NCI-H748 (cell line): ENCODE measurements around the gene OR13J1.
"Not testable (repeated sequence)": the region's sequence is repeated elsewhere in the genome, so short reads cannot be mapped to it uniquely, and the experiment has no call there.

Source experiments
- DNase-seq: peaks from one replicate; lab custom pipeline; 2025; ENCODE audit not compliant: unreplicated experiment; lab: John Stamatoyannopoulos, UW

The OR13J1 gene

DNA sequence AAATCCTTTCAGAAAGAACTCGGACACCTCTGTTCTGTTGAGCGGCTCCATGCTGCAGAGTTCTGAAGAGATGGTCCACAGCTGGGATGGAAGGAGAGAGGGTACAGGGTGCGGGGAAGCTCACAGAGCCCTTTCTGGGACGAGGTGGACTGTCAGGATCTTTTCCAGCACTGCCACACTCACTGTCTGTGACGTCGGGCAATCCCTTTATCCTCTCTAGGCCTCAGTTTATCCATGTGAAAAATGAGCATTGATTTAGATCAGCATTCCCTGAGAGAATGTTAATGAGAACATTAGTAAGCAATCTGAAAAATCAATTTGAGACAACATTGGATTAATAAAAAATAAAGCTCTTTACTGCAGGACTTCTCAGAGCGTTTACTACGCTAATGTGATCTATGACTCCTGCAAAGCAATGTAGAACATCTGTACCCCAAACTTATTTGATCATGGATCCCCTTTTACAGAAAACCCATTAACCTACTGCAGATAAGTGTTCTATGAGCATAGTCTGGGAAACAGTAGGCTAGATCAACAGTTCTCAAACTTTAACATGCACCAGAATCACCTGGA, at the start of gene OR13J1:
Gene OR13J1 (minus strand): TSS at position 51 of the 573 bp plus-strand sequence. CDS start 0 bp downstream, at position 51.
- no peak for DNase-seq

GRCh38 chr9:35919212-35920008, 49.2 kb upstream of the OR13J1 start:
- no peak for DNase-seq

DNA sequence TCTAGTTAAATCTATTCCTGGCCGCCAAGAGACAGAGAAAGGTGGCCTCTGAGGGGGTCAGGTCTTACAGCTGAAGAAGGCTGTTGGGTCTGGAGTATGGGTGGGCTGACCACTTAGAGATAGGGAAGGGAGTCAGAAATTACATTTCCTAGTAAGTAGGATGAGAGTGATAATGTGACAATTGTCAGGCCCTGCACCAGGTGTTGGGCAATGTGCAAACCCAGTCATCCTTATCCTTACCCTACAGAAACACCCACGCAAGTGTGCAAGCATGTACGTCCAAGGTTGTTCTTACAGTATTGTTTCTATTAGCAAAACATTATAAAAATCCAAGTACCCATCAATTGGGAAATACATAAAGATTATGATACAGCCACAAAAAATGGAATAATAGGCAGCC, 48.6 kb upstream of the OR13J1 start:
- no peak for DNase-seq

GRCh38 chr9:35917261-35917660, 47.1 kb upstream of the OR13J1 start:
- no peak for DNase-seq

GRCh38 chr9:35915681-35916294, 45.6 kb upstream of the OR13J1 start:
- DNase-seq, result no peak

GRCh38 chr9:35914301-35914807, 44.2 kb upstream of the OR13J1 start:
- no peak for DNase-seq

GRCh38 chr9:35913429-35913828, 43.2 kb upstream of the OR13J1 start:
- not testable (repeated sequence) for DNase-seq

- DNase-seq, result no peak
Observed at GRCh38 chr9:35912791-35913400, 42.7 kb upstream of the OR13J1 start.

DNA sequence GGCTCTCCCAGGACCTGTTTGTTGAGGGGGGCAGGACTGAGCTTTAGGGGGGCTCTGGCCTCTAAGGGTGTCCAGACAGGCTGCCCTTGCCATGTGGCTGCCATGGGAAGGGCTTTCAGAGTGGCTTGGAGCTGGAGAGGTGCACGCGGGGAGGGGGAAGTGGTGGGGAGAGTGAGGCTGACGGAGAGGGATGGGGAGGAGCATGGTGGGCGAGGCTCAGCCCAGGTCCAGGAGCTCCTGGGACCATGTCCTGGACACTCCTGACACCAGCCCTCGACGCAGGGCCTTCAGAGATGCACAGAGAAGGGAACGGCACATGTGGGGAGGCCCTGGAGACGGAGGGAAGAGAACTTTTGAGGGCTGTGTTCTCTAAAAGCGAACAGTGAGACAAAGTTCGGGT, 41.5 kb upstream of the OR13J1 start:
- DNase-seq, result no peak

DNA sequence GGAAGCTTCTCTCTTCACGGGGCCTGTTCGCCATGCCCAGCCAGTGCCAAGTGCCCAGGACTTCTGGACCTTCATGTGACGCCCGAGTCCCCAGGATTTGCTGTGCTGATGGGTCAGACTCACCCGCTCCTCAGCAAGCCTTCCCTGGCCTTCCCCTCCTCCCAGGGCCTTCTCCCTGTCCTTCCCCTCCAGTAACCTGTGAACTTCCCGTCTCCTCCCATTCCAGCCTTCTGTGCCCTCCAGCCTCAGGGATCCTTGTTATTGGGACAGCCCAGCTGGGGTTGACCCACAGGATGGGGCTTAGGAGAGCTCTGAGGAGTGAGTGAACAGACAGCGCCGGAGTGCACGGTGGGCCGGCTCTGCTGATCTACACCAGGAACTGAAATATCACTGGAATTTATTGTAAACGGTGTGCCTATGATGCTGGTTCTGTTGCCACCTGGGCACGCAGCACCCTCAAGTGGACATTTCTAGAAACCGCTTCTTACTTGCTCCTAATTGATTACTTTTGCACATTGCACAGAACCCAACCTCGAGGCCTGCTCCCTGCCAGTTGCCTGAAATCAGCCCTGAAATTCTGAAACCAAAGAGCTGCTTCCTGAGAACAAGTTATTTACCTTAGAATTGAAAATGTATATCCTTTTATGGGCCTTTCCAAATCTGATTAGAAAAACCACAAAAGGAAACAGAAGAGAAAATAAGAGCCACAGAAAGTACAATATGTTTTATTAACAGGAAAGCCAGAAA, 40.6 kb upstream of the OR13J1 start:
- peak; percentile 53 for DNase-seq

- no peak for DNase-seq
Observed at GRCh38 chr9:35909687-35910612, 39.7 kb upstream of the OR13J1 start.

- DNase-seq, result no peak
Observed at GRCh38 chr9:35909274-35909673, 39.1 kb upstream of the OR13J1 start, which contains the start of gene SPAAR. Gene SPAAR (plus strand): TSS chr9:35909490. CDS start chr9:35910464, 974 bp downstream.

GRCh38 chr9:35908504-35909125, 38.4 kb upstream of the OR13J1 start:
- DNase-seq, result no peak

GRCh38 chr9:35907711-35908503, 37.7 kb upstream of the OR13J1 start:
- DNase-seq, result peak; percentile 22

DNA sequence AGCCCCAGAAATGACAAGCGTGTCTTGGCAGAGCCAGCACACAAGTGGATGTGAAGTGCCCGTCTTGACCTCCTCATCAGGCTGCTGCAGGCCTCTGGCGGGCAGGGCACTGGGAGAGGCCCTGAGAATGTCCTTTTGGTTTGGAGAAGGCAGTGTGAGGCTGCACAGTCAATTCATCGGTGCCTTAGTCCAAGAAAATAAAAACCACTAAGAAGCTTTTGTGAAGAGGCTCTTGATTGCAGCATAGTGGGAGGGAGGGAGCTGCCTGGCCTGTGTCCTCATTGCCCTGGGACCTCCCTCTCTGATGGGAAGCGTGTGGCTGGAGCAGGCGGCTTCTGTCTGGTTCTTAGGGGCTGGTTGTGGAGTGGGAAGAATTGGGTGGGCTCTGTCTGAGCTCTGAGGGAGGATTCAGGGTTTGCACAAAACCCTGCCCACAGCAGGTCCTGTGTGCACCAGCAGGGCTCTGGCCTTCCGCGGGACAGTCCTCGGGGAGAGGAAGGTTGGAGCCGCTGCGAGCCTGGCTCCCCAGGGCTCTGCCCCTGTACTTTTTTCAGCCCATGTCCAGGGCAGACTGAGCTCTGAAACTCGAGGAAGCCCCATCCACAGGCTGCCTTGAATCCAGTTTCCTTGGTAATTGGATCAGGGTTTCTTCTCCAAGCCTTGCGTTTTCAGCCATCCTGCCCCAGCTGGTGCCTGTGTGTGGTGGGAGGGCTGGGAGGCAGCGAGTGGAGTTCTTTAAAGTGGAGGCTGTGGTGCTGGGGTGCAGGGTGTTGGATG, 36.9 kb upstream of the OR13J1 start:
- no peak for DNase-seq

DNA sequence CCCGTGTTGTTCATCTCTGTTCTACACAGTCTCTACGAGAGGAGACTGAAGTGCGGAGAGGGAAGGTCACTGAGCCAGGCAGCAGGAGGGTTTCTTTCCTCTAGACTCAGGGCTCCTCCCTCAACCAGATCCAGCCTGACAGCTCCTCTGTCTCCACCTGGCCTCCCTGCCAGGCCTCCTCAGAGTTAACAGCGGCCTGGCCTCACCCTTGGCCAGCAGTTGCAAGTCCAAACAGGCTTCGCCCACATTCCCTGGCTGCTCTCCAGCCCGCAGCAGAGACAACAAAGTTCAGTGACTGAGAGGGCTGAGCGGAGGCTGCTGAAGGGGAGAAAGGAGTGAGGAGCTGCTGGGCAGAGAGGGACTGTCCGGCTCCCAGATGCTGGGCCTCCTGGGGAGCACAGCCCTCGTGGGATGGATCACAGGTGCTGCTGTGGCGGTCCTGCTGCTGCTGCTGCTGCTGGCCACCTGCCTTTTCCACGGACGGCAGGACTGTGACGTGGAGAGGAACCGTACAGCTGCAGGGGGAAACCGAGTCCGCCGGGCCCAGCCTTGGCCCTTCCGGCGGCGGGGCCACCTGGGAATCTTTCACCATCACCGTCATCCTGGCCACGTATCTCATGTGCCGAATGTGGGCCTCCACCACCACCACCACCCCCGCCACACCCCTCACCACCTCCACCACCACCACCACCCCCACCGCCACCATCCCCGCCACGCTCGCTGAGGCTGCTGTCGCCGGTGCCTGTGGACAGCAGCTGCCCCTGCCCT, 35.9 kb upstream of the OR13J1 start, which contains the start of gene HRCT1:
Gene HRCT1 (plus strand): TSS at position 291 of the 768 bp plus-strand sequence. CDS start 86 bp downstream, at position 377.
- peak; percentile 47 for DNase-seq
